Duodenal mucosa (tissue), 2 donors: ENCODE measurements around the gene MYO1F.

Experiments used
- H3K27ac ChIP-seq: one replicate; pipeline ENCODE4 v1.7.0; 2013; ENCODE audit warnings: low read depth, low read length
- H3K27me3 ChIP-seq, 2 donors: one replicate each; pipeline ENCODE4 v1.7.0; 2013; ENCODE audit warnings: low read length in 2 of 2, control low read depth in 1 of 2; ENCODE audit not compliant: insufficient read depth in 2 of 2, control insufficient read depth in 1 of 2
- H3K36me3 ChIP-seq, 2 donors: one replicate each; pipeline ENCODE4 v1.7.0; 2013; ENCODE audit warnings: low read length in 2 of 2, control low read depth in 1 of 2; ENCODE audit not compliant: insufficient read depth in 2 of 2, control insufficient read depth in 1 of 2
- H3K4me1 ChIP-seq, 2 donors: one replicate each; pipeline ENCODE4 v1.7.0; 2013; ENCODE audit warnings: low read length in 2 of 2, control low read depth in 1 of 2; ENCODE audit not compliant: insufficient read depth in 2 of 2, control insufficient read depth in 1 of 2
- H3K4me3 ChIP-seq, 2 donors: one replicate each; pipeline ENCODE4 v1.7.0; 2013; ENCODE audit warnings: low read length in 2 of 2, low read depth in 1 of 2
- H3K9ac ChIP-seq, 2 donors: one replicate each; pipeline ENCODE4 v1.7.0; 2013; ENCODE audit warnings: low read length in 2 of 2, low read depth in 1 of 2
- H3K9me3 ChIP-seq, 2 donors: one replicate each; pipeline ENCODE4 v1.7.0; 2013; ENCODE audit warnings: low read length in 2 of 2, control low read depth in 1 of 2; ENCODE audit not compliant: control insufficient read depth in 1 of 2

Gene MYO1F

DNA sequence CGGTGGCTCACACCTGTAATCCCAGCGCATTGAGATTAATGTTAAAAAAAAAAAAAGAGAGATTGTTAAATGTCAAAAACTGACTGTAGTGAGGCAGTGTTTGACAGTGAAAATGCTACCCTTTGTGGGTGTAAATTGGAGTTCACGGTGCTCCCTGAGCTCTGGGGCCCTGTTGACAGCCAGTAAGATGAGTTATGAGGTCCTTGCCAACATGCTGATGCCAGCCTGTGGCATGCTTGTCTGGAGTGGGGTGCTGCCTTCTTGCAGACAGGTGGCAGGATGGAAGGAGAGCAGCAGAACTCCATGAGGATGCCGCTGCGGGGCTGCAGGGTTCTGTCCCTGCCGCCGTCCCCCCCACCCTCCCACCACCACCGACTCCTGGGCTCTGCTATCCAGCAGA is 100.7 kb downstream of the MYO1F start:
- peaks cover 36 to 89% of the 10 kb centered on the region in 2 donors for H3K36me3 ChIP-seq
- H3K27ac ChIP-seq: no peak overlapping the region
- H3K9ac ChIP-seq: no peak overlapping the region
- no peaks in the 10 kb centered on the region for H3K9me3 ChIP-seq
- H3K4me3 ChIP-seq: no peak overlapping the region
- H3K4me1 ChIP-seq: peaks cover 0 to 4% of the 10 kb centered on the region in 2 donors
- H3K27me3 ChIP-seq: no peaks in the 10 kb centered on the region

- H3K27ac ChIP-seq: no peak overlapping the region
- H3K9me3 ChIP-seq: no peaks in the 10 kb centered on the region
- H3K4me1 ChIP-seq: peaks cover 0 to 4% of the 10 kb centered on the region in 2 donors
- H3K4me3 ChIP-seq: no peak overlapping the region
- peaks cover 39 to 91% of the 10 kb centered on the region in 2 donors for H3K36me3 ChIP-seq
- H3K9ac ChIP-seq: no peak overlapping the region
- H3K27me3 ChIP-seq: no peaks in the 10 kb centered on the region
Measured at GRCh38 chr19:8475005-8475404, 102.2 kb downstream of the MYO1F start.

GRCh38 chr19:8473648-8474476 is 103.4 kb downstream of the MYO1F start:
- H3K36me3 ChIP-seq: peaks cover 50 to 96% of the 10 kb centered on the region in 2 donors
- H3K9me3 ChIP-seq: no peaks in the 10 kb centered on the region
- no peaks in the 10 kb centered on the region for H3K27me3 ChIP-seq
- H3K4me3 ChIP-seq: no peak overlapping the region
- no peak overlapping the region for H3K27ac ChIP-seq
- no peak overlapping the region for H3K9ac ChIP-seq
- peaks cover 0 to 4% of the 10 kb centered on the region in 2 donors for H3K4me1 ChIP-seq
